OCI-LY7 (cell line): Measurements from ENCODE around the gene CHPF2.

Experiments used
- EZH2phosphoT487 ChIP-seq: fragments of 200-600 bp; sonication (generic); IDR thresholded peaks from 2 replicates; pipeline ENCODE4 v1.6.1; 2018; ENCODE audit warnings: low read depth, borderline replicate concordance, mild to moderate bottlenecking, mixed run types, antibody characterized with exemption, low read length, moderate library complexity, mixed read lengths
- TF ChIP-seq, protein P1 (sequence below): fragments of 200-600 bp; sonication (generic); conservative IDR thresholded peaks from 2 replicates; pipeline ENCODE4 v1.5.1; 2014; ENCODE audit warnings: mild to moderate bottlenecking, antibody characterized with exemption, low read length, moderate library complexity, mixed read lengths

GRCh38 chr7:151218170-151218569 lies 14.1 kb upstream of the CHPF2 start:
- TF ChIP-seq, protein P1, sequence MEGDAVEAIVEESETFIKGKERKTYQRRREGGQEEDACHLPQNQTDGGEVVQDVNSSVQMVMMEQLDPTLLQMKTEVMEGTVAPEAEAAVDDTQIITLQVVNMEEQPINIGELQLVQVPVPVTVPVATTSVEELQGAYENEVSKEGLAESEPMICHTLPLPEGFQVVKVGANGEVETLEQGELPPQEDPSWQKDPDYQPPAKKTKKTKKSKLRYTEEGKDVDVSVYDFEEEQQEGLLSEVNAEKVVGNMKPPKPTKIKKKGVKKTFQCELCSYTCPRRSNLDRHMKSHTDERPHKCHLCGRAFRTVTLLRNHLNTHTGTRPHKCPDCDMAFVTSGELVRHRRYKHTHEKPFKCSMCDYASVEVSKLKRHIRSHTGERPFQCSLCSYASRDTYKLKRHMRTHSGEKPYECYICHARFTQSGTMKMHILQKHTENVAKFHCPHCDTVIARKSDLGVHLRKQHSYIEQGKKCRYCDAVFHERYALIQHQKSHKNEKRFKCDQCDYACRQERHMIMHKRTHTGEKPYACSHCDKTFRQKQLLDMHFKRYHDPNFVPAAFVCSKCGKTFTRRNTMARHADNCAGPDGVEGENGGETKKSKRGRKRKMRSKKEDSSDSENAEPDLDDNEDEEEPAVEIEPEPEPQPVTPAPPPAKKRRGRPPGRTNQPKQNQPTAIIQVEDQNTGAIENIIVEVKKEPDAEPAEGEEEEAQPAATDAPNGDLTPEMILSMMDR: no peak
- no peak for TF ChIP-seq EZH2phosphoT487
